ENCODE measurements around the gene LIAS. TPM values are rescaled to one million over a fixed set of nuclear protein-coding genes. Genes with fewer than 3 reads are reported as not detected.
"Not testable (repeated sequence)": the region's sequence is repeated elsewhere in the genome, so short reads cannot be mapped to it uniquely, and the experiment has no call there.

The LIAS gene
- total RNA-seq, 1 donor from 2014 or later, result 9.6 TPM

- no peaks in the 10 kb centered on the region for H3K36me3 Mint-ChIP-seq (ENCODE audit: low read depth, unreplicated experiment)
- H3K27ac Mint-ChIP-seq (ENCODE audit: unreplicated experiment), result no peak overlapping the region
- Histone ChIP-seq H3K4me2 (ENCODE audit: low read length) (no peak overlapping the region), H3K27ac (ENCODE audit: low read depth, low read length) (no peak overlapping the region), H3K36me3 (ENCODE audit: insufficient read depth, low read length) (no peaks in the 10 kb centered on the region), H4K20me1 (ENCODE audit: insufficient read depth, low read length) (no peaks in the 10 kb centered on the region), H3K79me2 (ENCODE audit: insufficient read depth, low read length) (no peaks in the 10 kb centered on the region), H2AFZ (ENCODE audit: low read depth, low read length) (no peak overlapping the region), H3K9me3 (ENCODE audit: insufficient read depth, low read depth, low read length) (no peaks in the 10 kb centered on the region), H3K4me1 (ENCODE audit: insufficient read depth, low read length) (no peaks in the 10 kb centered on the region), H3K9ac (ENCODE audit: low read length) (no peak overlapping the region), H3K27me3 (ENCODE audit: insufficient read depth, low read length) (no peaks in the 10 kb centered on the region), H3K4me3 (ENCODE audit: insufficient read depth, low read depth, low read length) (no peak overlapping the region)
- FAIRE-seq (no peak), DNase-seq (ENCODE audit: low read depth) (no peak)
- no peaks in the 10 kb centered on the region for H3K27me3 Mint-ChIP-seq (ENCODE audit: low read depth, unreplicated experiment)
- TF ChIP-seq CTCF (IDR thresholded peaks at IDR 0.05; ENCODE audit: insufficient read depth, low read depth, low read length) (no peak), EZH2 (IDR thresholded peaks at IDR 0.05; ENCODE audit: insufficient read depth, low read length) (no peak)
- H3K4me3 Mint-ChIP-seq (ENCODE audit: unreplicated experiment), result no peak overlapping the region
- no peaks in the 10 kb centered on the region for H3K9me3 Mint-ChIP-seq (ENCODE audit: unreplicated experiment)
- H3K4me1 Mint-ChIP-seq (ENCODE audit: low read depth, unreplicated experiment), result no peaks in the 10 kb centered on the region
Measured at GRCh38 chr4:39415678-39416283, 43.1 kb upstream of the LIAS start.

GRCh38 chr4:39422247-39422646 lies 36.6 kb upstream of the LIAS start:
- Histone ChIP-seq H4K20me1 (ENCODE audit: insufficient read depth, low read length) (no peaks in the 10 kb centered on the region), H3K27ac (ENCODE audit: low read depth, low read length) (no peak overlapping the region), H3K27me3 (ENCODE audit: insufficient read depth, low read length) (no peaks in the 10 kb centered on the region), H3K9ac (ENCODE audit: low read length) (no peak overlapping the region), H3K36me3 (ENCODE audit: insufficient read depth, low read length) (no peaks in the 10 kb centered on the region), H3K4me2 (ENCODE audit: low read length) (no peak overlapping the region), H3K4me3 (ENCODE audit: insufficient read depth, low read depth, low read length) (no peak overlapping the region), H3K9me3 (ENCODE audit: insufficient read depth, low read depth, low read length) (no peaks in the 10 kb centered on the region), H3K79me2 (ENCODE audit: insufficient read depth, low read length) (no peaks in the 10 kb centered on the region), H2AFZ (ENCODE audit: low read depth, low read length) (no peak overlapping the region), H3K4me1 (ENCODE audit: insufficient read depth, low read length) (no peaks in the 10 kb centered on the region)
- H3K4me1 Mint-ChIP-seq (ENCODE audit: low read depth, unreplicated experiment), result no peaks in the 10 kb centered on the region
- no peaks in the 10 kb centered on the region for H3K27me3 Mint-ChIP-seq (ENCODE audit: low read depth, unreplicated experiment)
- H3K4me3 Mint-ChIP-seq (ENCODE audit: unreplicated experiment), result no peak overlapping the region
- H3K27ac Mint-ChIP-seq (ENCODE audit: unreplicated experiment), result no peak overlapping the region
- no peaks in the 10 kb centered on the region for H3K9me3 Mint-ChIP-seq (ENCODE audit: unreplicated experiment)
- H3K36me3 Mint-ChIP-seq (ENCODE audit: low read depth, unreplicated experiment), result no peaks in the 10 kb centered on the region
- DNase-seq (ENCODE audit: low read depth) (no peak), FAIRE-seq (no peak)
- TF ChIP-seq EZH2 (IDR thresholded peaks at IDR 0.05; ENCODE audit: insufficient read depth, low read length) (no peak), CTCF (IDR thresholded peaks at IDR 0.05; ENCODE audit: insufficient read depth, low read depth, low read length) (no peak)

- H3K4me3 Mint-ChIP-seq (ENCODE audit: unreplicated experiment); H3K27ac Mint-ChIP-seq (ENCODE audit: unreplicated experiment); H3K27ac ChIP-seq (ENCODE audit: low read depth, low read length); H3K36me3 ChIP-seq (ENCODE audit: insufficient read depth, low read length); H3K9ac ChIP-seq (ENCODE audit: low read length); H3K9me3 Mint-ChIP-seq (ENCODE audit: unreplicated experiment); H3K4me1 Mint-ChIP-seq (ENCODE audit: low read depth, unreplicated experiment); H3K27me3 Mint-ChIP-seq (ENCODE audit: low read depth, unreplicated experiment); H4K20me1 ChIP-seq (ENCODE audit: insufficient read depth, low read length); H3K4me1 ChIP-seq (ENCODE audit: insufficient read depth, low read length); DNase-seq (ENCODE audit: low read depth); H3K4me3 ChIP-seq (ENCODE audit: insufficient read depth, low read depth, low read length); H2AFZ ChIP-seq (ENCODE audit: low read depth, low read length); H3K36me3 Mint-ChIP-seq (ENCODE audit: low read depth, unreplicated experiment); H3K4me2 ChIP-seq (ENCODE audit: low read length); H3K79me2 ChIP-seq (ENCODE audit: insufficient read depth, low read length); FAIRE-seq; H3K27me3 ChIP-seq (ENCODE audit: insufficient read depth, low read length); H3K9me3 ChIP-seq (ENCODE audit: insufficient read depth, low read depth, low read length): not testable (repeated sequence)
Measured at GRCh38 chr4:39425297-39425696, 33.6 kb upstream of the LIAS start.

Measured in astrocyte (in vitro differentiated cells and primary cell).